Sigmoid colon (tissue), 7 donors: ENCODE data around the gene PRKG1. TPM values are rescaled to one million over a fixed set of nuclear protein-coding genes. Genes with fewer than 3 reads are reported as not detected.

ENCODE experiments used
- DNase-seq: peaks from one replicate; pipeline ENCODE4 v3.0.0-alpha.2; 2019
- H3K27ac ChIP-seq, 4 donors: fragments of 200-600 bp; sonication (generic); one replicate each; pipeline ENCODE4 v1.5.1; 2016 to 2019; ENCODE audit warnings: mild to moderate bottlenecking in 1 of 4
- H3K27me3 ChIP-seq, 3 donors: fragments of 200-600 bp; sonication (generic); one replicate each; pipeline ENCODE4 v1.5.1; 2019; ENCODE audit warnings: mild to moderate bottlenecking in 1 of 3
- H3K36me3 ChIP-seq, 4 donors: fragments of 200-600 bp; sonication (generic); one replicate each; pipeline ENCODE4 v1.5.1; 2016 to 2019
- H3K4me1 ChIP-seq, 4 donors: fragments of 200-600 bp; sonication (generic); one replicate each; pipeline ENCODE4 v1.5.1; 2017 to 2019
- H3K4me3 ChIP-seq, 4 donors: fragments of 200-600 bp; sonication (generic); one replicate each; pipeline ENCODE4 v1.5.1; 2017 to 2019; ENCODE audit warnings: mild to moderate bottlenecking in 2 of 4, moderate library complexity in 1 of 4
- H3K9me3 ChIP-seq, 4 donors: fragments of 200-600 bp in 3 of 4; sonication (generic) in 3 of 4; one replicate each; pipeline versions ENCODE4 v1.5.1 to v1.6.1; 2013 to 2019
- CTCF ChIP-seq, 4 experiments: fragments of 450-650 bp in 3 of 4; fragments of 200-600 bp in 1 of 4; IDR thresholded peaks; one replicate each; pipeline ENCODE4 v1.5.1; 2016 to 2019; ENCODE audit warnings: antibody characterized with exemption in 4 of 4, mild to moderate bottlenecking in 3 of 4, moderate library complexity in 2 of 4
- EP300 ChIP-seq, 4 donors: sonication (generic); formaldehyde crosslinking; IDR thresholded peaks; one replicate each; pipeline ENCODE4 v1.6.1; 2017; ENCODE audit warnings: antibody characterized with exemption in 4 of 4
- POLR2A ChIP-seq, 2 donors: fragments of 450-650 bp; IDR thresholded peaks; one replicate each; pipeline ENCODE4 v1.6.1; 2016; ENCODE audit warnings: antibody characterized with exemption in 2 of 2, mild to moderate bottlenecking in 2 of 2, moderate library complexity in 2 of 2
- POLR2AphosphoS5 ChIP-seq, 4 donors: sonication (generic); formaldehyde crosslinking; IDR thresholded peaks; one replicate each; pipeline ENCODE4 v1.6.1; 2017; ENCODE audit warnings: antibody characterized with exemption in 4 of 4
- WGBS, 2 donors: extraction: QIAGEN DNeasy Blood & Tissue Kit; methylation state at CpG; one replicate each; pipeline ENCODE4 v1.1.7; 2013; 5-methylcytosine and 5-hydroxymethylcytosine counted together
- intact Hi-C: fragments of 100-400 bp; cut with DNase I; formaldehyde crosslinking; loops from one replicate; pipeline ENCODE4 v1.15.1; 2023
- polyA plus RNA-seq, 3 donors: library from polyadenylated mRNA; stranded (reverse); fragments of 200-250 nt; gene quantifications; one replicate each; pipeline ENCODE4 v1.2.3, GENCODE V29; 2013
- total RNA-seq, 4 donors: library from RNA; depleted of rRNA; stranded (reverse); fragments of >200 nt; gene quantifications; one replicate each; pipeline ENCODE4 v1.1.0, GENCODE V29; 2016
- donor health status: healthy with polysubstance abuse.
- donor health status: Bipolar disorder and iron deficiency.
- donor health status: healthy.

Gene PRKG1
- total and polyA plus RNA-seq, 7 donors: 3.7 to 92.9 (median 60.2) TPM

GRCh38 chr10:51522858-51523257 lies 448.6 kb downstream of the PRKG1 start:
- TF ChIP-seq EP300 (IDR thresholded peaks at IDR 0.05) (no peak), POLR2A (IDR thresholded peaks at IDR 0.05) (no peak), CTCF (IDR thresholded peaks at IDR 0.05) (no peak)
- no peaks in the 10 kb centered on the region for H3K27me3 ChIP-seq
- WGBS, 2 donors: 87 to 89% methylated on average over 3 of the region's 3 CpGs
- no peak for DNase-seq
- intact Hi-C loops: no loop called here
- H3K27ac ChIP-seq: no peak overlapping the region
- no peaks in the 10 kb centered on the region for H3K36me3 ChIP-seq
- peaks cover 0 to 11% (median 0%) of the 10 kb centered on the region in 4 donors for H3K4me1 ChIP-seq
- no peak overlapping the region for H3K4me3 ChIP-seq
- no peaks in the 10 kb centered on the region for H3K9me3 ChIP-seq

GRCh38 chr10:51523440-51523839 lies 449.2 kb downstream of the PRKG1 start:
- H3K27ac ChIP-seq: no peak overlapping the region
- TF ChIP-seq POLR2AphosphoS5 (IDR thresholded peaks at IDR 0.05): no peak
- intact Hi-C loops: no loop called here
- DNase-seq: no peak
- H3K9me3 ChIP-seq: no peaks in the 10 kb centered on the region
- H3K36me3 ChIP-seq: no peaks in the 10 kb centered on the region
- H3K4me3 ChIP-seq: no peak overlapping the region
- no peaks in the 10 kb centered on the region for H3K27me3 ChIP-seq
- H3K4me1 ChIP-seq: peaks cover 0 to 17% (median 0%) of the 10 kb centered on the region in 4 donors

- no peak overlapping the region for H3K4me3 ChIP-seq
- intact Hi-C loops: no loop called here
- TF ChIP-seq POLR2A (IDR thresholded peaks at IDR 0.05) (no peak), EP300 (IDR thresholded peaks at IDR 0.05) (no peak), CTCF (IDR thresholded peaks at IDR 0.05) (no peak), POLR2AphosphoS5 (IDR thresholded peaks at IDR 0.05) (no peak)
- no peak overlapping the region for H3K27ac ChIP-seq
- WGBS, 2 donors: 63 to 74% methylated on average over 1 of the region's 1 CpG
- H3K36me3 ChIP-seq: no peaks in the 10 kb centered on the region
- H3K27me3 ChIP-seq: no peaks in the 10 kb centered on the region
- no peak for DNase-seq
- H3K4me1 ChIP-seq: peaks cover 0 to 18% (median 0%) of the 10 kb centered on the region in 4 donors
- no peaks in the 10 kb centered on the region for H3K9me3 ChIP-seq
Measured at GRCh38 chr10:51524041-51524440, 449.8 kb downstream of the PRKG1 start.

GRCh38 chr10:51527522-51528219 lies 453.4 kb downstream of the PRKG1 start:
- DNase-seq: no peak
- Histone ChIP-seq H3K4me1 (peaks cover 0 to 10% (median 0%) of the 10 kb centered on the region in 4 donors), H3K4me3 (peak overlapping the region in 3 of 4 donors; percentile 3 to 16 (median 9)), H3K9me3 (no peaks in the 10 kb centered on the region), H3K27me3 (no peaks in the 10 kb centered on the region), H3K36me3 (no peaks in the 10 kb centered on the region), H3K27ac (peak overlapping the region in 1 of 4 donors; percentile 9)
- intact Hi-C loops: no loop called here
- TF ChIP-seq EP300 (IDR thresholded peaks at IDR 0.05) (no peak), POLR2A (IDR thresholded peaks at IDR 0.05) (no peak), CTCF (IDR thresholded peaks at IDR 0.05) (no peak), POLR2AphosphoS5 (IDR thresholded peaks at IDR 0.05) (no peak)
- WGBS, 2 donors: 13 to 51% methylated on average over 11 of the region's 11 CpGs

GRCh38 chr10:51528527-51528926 lies 454.2 kb downstream of the PRKG1 start:
- intact Hi-C loops: no loop called here
- Histone ChIP-seq H3K9me3 (no peaks in the 10 kb centered on the region), H3K27me3 (no peaks in the 10 kb centered on the region), H3K4me1 (peaks cover 0 to 10% (median 0%) of the 10 kb centered on the region in 4 donors), H3K36me3 (no peaks in the 10 kb centered on the region), H3K27ac (no peak overlapping the region), H3K4me3 (no peak overlapping the region)
- TF ChIP-seq POLR2A (IDR thresholded peaks at IDR 0.05) (no peak), CTCF (IDR thresholded peaks at IDR 0.05) (no peak), POLR2AphosphoS5 (IDR thresholded peaks at IDR 0.05) (no peak), EP300 (IDR thresholded peaks at IDR 0.05) (no peak)
- 34 to 43% methylated on average over 2 of the region's 2 CpGs for WGBS, 2 donors
- no peak for DNase-seq
